Measurements from ENCODE around the gene STIMATE.

Gene STIMATE

DNA sequence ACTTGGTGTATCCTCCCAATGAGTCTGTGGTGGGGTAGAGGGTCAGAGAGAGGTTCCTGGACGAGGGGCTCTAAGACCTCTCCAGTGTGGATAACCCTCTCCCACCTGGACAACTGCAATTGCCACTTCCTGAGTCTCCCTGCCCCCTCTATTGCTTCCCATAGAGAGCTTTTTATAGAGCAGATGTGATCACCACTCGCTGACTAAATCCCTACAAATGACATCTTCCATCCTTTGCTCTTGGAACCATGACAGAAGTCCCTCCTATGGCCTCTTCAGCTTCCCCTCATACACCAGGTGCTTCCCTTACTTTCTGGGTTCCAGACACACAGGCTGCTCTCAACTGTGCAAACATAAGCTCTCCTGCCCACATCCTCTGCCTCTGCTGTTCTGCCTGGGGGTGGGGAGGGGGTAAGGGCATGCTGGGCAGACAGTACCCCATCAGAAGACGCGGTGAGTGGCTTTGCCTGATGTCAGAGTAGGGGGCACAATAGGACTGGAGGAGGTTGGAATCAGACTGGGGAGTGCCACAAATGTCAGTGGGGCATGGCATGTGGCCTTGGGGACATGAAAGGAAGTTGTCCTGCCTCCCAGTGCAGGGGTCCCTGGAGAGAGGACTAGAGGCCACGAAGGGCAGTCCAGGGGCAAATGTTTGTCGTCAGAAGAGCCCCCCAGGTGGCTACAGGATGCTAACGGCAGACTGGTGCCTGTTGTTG, 87.5 kb downstream of the STIMATE start:
- Histone ChIP-seq H3K4me1 (no peaks in the 10 kb centered on the region), H3K27me3 (ENCODE audit: control insufficient read depth, insufficient read depth, low read length) (no peaks in the 10 kb centered on the region), H2AFZ (no peak overlapping the region), H3K27ac (no peak overlapping the region), H3K9me3 (ENCODE audit: control insufficient read depth, low read length) (no peaks in the 10 kb centered on the region), H3K4me3 (ENCODE audit: low read depth, low read length) (no peak overlapping the region), H3K79me2 (no peaks in the 10 kb centered on the region), H3K4me2 (ENCODE audit: low read length) (no peak overlapping the region), H3K9ac (no peak overlapping the region), H3K36me3 (ENCODE audit: control insufficient read depth, insufficient read depth, low read length) (no peaks in the 10 kb centered on the region)
- TF ChIP-seq, protein P1, sequence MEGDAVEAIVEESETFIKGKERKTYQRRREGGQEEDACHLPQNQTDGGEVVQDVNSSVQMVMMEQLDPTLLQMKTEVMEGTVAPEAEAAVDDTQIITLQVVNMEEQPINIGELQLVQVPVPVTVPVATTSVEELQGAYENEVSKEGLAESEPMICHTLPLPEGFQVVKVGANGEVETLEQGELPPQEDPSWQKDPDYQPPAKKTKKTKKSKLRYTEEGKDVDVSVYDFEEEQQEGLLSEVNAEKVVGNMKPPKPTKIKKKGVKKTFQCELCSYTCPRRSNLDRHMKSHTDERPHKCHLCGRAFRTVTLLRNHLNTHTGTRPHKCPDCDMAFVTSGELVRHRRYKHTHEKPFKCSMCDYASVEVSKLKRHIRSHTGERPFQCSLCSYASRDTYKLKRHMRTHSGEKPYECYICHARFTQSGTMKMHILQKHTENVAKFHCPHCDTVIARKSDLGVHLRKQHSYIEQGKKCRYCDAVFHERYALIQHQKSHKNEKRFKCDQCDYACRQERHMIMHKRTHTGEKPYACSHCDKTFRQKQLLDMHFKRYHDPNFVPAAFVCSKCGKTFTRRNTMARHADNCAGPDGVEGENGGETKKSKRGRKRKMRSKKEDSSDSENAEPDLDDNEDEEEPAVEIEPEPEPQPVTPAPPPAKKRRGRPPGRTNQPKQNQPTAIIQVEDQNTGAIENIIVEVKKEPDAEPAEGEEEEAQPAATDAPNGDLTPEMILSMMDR (IDR thresholded peaks at IDR 0.05) = no peak

DNA sequence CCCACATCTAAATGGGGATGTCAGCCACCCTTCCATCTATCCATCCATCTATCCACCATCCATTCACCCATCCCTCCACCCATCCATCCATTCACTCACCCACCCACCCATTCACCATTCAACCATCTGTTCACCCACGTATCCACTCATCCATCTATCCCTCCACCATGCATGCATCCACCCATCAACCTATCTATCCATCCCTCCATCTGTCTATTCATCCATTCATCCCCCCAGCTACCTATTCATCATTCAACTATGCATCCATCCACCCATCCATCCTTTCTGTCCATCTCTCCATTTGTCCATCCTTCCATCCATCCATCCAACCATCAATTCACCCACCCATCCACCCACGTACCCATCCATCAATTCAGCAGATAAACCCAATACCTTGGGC, 88.2 kb downstream of the STIMATE start:
- H3K9me3 ChIP-seq (ENCODE audit: control insufficient read depth, low read length) = no peaks in the 10 kb centered on the region
- H2AFZ ChIP-seq = no peak overlapping the region
- no peaks in the 10 kb centered on the region for H3K79me2 ChIP-seq
- H3K27me3 ChIP-seq (ENCODE audit: control insufficient read depth, insufficient read depth, low read length) = no peaks in the 10 kb centered on the region
- H3K4me3 ChIP-seq (ENCODE audit: low read depth, low read length) = no peak overlapping the region
- H3K36me3 ChIP-seq (ENCODE audit: control insufficient read depth, insufficient read depth, low read length) = no peaks in the 10 kb centered on the region
- H3K4me1 ChIP-seq = no peaks in the 10 kb centered on the region
- H3K4me2 ChIP-seq (ENCODE audit: low read length) = no peak overlapping the region
- no peak overlapping the region for H3K9ac ChIP-seq
- no peak overlapping the region for H3K27ac ChIP-seq
- TF ChIP-seq, protein P1 (IDR thresholded peaks at IDR 0.05) = no peak

DNA sequence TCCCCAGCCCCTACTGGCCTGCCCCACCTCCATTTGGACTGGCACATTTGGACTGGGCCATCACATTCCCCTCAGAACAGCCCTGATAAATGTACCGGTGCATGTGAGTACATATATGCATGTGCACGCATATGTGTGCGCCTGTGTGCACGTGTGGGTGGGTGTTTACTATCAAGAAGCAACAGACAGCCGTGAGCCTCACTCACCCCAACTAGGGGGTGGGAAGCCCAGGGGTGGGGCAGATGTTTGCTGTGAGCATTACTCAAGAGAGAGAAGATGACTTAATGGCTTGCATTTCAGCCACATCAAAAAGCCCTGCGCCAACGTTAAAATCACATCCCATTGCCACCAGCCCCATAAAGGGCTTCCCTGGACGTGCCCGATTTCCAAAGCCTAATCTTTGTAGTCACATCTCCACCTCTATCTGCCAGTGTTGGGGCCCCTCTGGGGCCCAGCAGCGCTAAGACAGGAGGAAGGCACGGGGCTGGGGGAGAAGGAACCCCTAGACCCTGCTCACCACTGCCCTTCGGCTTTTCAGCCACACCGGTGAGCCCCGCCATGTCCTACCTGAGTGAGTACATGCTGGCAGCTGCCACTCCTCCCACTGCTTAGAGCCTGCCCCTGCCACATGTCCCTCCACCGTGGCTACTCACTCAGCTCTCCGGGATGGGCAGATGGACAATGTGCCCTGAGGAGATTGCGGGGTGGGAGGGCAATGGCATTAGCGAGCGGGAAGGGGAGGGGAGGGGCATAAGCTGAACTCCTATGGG, 91.9 kb downstream of the STIMATE start:
- Histone ChIP-seq H3K4me2 (ENCODE audit: low read length) (no peak overlapping the region), H3K9ac (no peak overlapping the region), H3K79me2 (no peaks in the 10 kb centered on the region), H2AFZ (no peak overlapping the region), H3K36me3 (ENCODE audit: control insufficient read depth, insufficient read depth, low read length) (no peaks in the 10 kb centered on the region), H3K4me1 (no peaks in the 10 kb centered on the region), H3K27me3 (ENCODE audit: control insufficient read depth, insufficient read depth, low read length) (no peaks in the 10 kb centered on the region), H3K27ac (no peak overlapping the region), H3K9me3 (ENCODE audit: control insufficient read depth, low read length) (no peaks in the 10 kb centered on the region), H3K4me3 (ENCODE audit: low read depth, low read length) (no peak overlapping the region)
- TF ChIP-seq, protein P1 (IDR thresholded peaks at IDR 0.05) = no peak

DNA sequence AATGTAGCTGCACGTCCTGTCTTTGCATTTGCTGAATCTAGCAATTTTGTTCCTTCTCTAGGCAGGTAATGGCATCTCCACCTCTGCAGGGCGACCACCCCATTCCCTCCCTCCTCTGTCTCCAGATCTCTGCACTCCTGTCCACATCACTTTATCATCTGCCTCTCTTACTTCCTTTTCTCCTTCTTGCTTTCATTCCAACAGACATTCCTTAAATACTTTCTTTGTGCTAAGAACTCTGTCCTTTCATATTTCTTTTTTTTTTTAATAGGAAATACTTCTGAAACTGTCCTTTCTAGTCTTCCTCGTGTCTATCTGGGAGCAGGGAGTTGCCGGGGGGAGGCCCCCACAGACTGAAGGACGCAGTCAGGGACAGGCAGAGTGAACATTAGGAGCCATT, 95.5 kb downstream of the STIMATE start:
- Histone ChIP-seq H3K36me3 (ENCODE audit: control insufficient read depth, insufficient read depth, low read length) (no peaks in the 10 kb centered on the region), H3K9ac (no peak overlapping the region), H3K4me3 (ENCODE audit: low read depth, low read length) (no peak overlapping the region), H3K79me2 (no peaks in the 10 kb centered on the region), H3K27ac (no peak overlapping the region), H2AFZ (no peak overlapping the region), H3K27me3 (ENCODE audit: control insufficient read depth, insufficient read depth, low read length) (no peaks in the 10 kb centered on the region), H3K4me1 (no peaks in the 10 kb centered on the region), H3K9me3 (ENCODE audit: control insufficient read depth, low read length) (no peaks in the 10 kb centered on the region), H3K4me2 (ENCODE audit: low read length) (no peak overlapping the region)
- TF ChIP-seq, protein P1 (IDR thresholded peaks at IDR 0.05) = no peak

Data from parathyroid adenoma (tissue), 2 donors.